OCI-LY7 (cell line): ENCODE results near the gene C10orf53. TPM values are rescaled to one million over a fixed set of nuclear protein-coding genes. Genes with fewer than 3 reads are reported as not detected.

Source experiments
- BruUV-seq: library from RNA; stranded (reverse); fragments of 400-500 nt; replicated peaks from 2 replicates; lab custom pipeline; 2021; lab: Mats Ljungman, UMichigan
- CTCF ChIA-PET: fragments of 300-600 bp; sonication (Branson Sonifier 250); formaldehyde crosslinking; loops from one replicate; lab custom pipeline; 2022; ENCODE audit warnings: antibody characterized with exemption; ENCODE audit not compliant: unreplicated experiment; lab: Charles Lee
- POLR2A ChIA-PET: fragments of 300-600 bp; sonication (Branson Sonifier 250); formaldehyde crosslinking; loops from one replicate; lab custom pipeline; 2022; ENCODE audit warnings: antibody characterized with exemption; lab: Charles Lee
- DNase-seq: peaks from one replicate; pipeline ENCODE4 v3.0.0-alpha.2; 2015; ENCODE audit warnings: low spot score
- H2AFZ ChIP-seq: fragments of 200-600 bp; sonication (generic), shearing (Covaris generic); 2 replicates; pipeline ENCODE4 v1.6.1; 2014; ENCODE audit warnings: mild to moderate bottlenecking, antibody characterized with exemption, low read length, moderate library complexity
- H3K27ac ChIP-seq: fragments of 200-600 bp; sonication (generic); 2 replicates; pipeline ENCODE4 v1.5.1; 2014; ENCODE audit warnings: mixed run types, low read depth, mild to moderate bottlenecking, moderate library complexity, low read length, inconsistent platforms; ENCODE audit not compliant: poor library complexity, severe bottlenecking
- H3K36me3 ChIP-seq: fragments of 200-600 bp; sonication (generic); 2 replicates; pipeline ENCODE4 v1.6.1; 2014; ENCODE audit warnings: mild to moderate bottlenecking, antibody characterized with exemption, low read length, moderate library complexity, mixed read lengths; ENCODE audit not compliant: insufficient read depth
- H3K4me1 ChIP-seq: fragments of 200-600 bp; sonication (generic); 2 replicates; pipeline ENCODE4 v1.5.1; 2014; ENCODE audit warnings: mild to moderate bottlenecking, low read length; ENCODE audit not compliant: insufficient read depth, poor library complexity, severe bottlenecking
- H3K4me2 ChIP-seq: fragments of 200-600 bp; sonication (generic); 2 replicates; pipeline ENCODE4 v1.6.1; 2014; ENCODE audit warnings: mild to moderate bottlenecking, low read length
- H3K4me3 ChIP-seq: fragments of 200-600 bp; sonication (generic); 2 replicates; pipeline ENCODE4 v1.5.1; 2014; ENCODE audit warnings: mild to moderate bottlenecking, low read depth, low read length; ENCODE audit not compliant: poor library complexity, severe bottlenecking
- H3K79me2 ChIP-seq: fragments of 200-600 bp; sonication (generic); 2 replicates; pipeline ENCODE4 v1.6.1; 2016; ENCODE audit warnings: low read depth, mild to moderate bottlenecking, low read length, moderate library complexity, mixed read lengths; ENCODE audit not compliant: insufficient read depth
- H3K9me2 ChIP-seq: fragments of 200-600 bp; sonication (generic); 2 replicates; pipeline ENCODE4 v1.6.1; 2016; ENCODE audit warnings: mild to moderate bottlenecking, low read length, mixed read lengths; ENCODE audit not compliant: insufficient read depth
- H3K9me3 ChIP-seq: fragments of 200-600 bp; sonication (generic); 2 replicates; pipeline ENCODE4 v1.6.1; 2014; ENCODE audit warnings: mild to moderate bottlenecking, mixed run types, low read length, mixed read lengths
- H4K20me1 ChIP-seq: fragments of 200-600 bp; sonication (generic); 2 replicates; pipeline ENCODE4 v1.6.1; 2014; ENCODE audit warnings: mild to moderate bottlenecking, antibody characterized with exemption, low read length, moderate library complexity, mixed read lengths; ENCODE audit not compliant: insufficient read depth
- EZH2phosphoT487 ChIP-seq: fragments of 200-600 bp; sonication (generic); IDR thresholded peaks from 2 replicates; pipeline ENCODE4 v1.6.1; 2018; ENCODE audit warnings: low read depth, borderline replicate concordance, mild to moderate bottlenecking, mixed run types, antibody characterized with exemption, low read length, moderate library complexity, mixed read lengths
- intact Hi-C: fragments of 100-400 bp; cut with micrococcal nuclease; formaldehyde crosslinking; loops from one replicate; pipeline ENCODE4 v1.10.0; 2022; ENCODE audit not compliant: unreplicated experiment
- total RNA-seq, 2 experiments: library from RNA; depleted of rRNA in 1 of 2; stranded (reverse); fragments of >200 nt in 1 of 2; shearing (Covaris generic) in 1 of 2; gene quantifications; 2 replicates each; pipeline ENCODE4 v1.2.3, GENCODE V29; 2014 to 2022
- TF ChIP-seq, protein P1 (sequence below): fragments of 200-600 bp; sonication (generic); conservative IDR thresholded peaks from 2 replicates; pipeline ENCODE4 v1.5.1; 2014; ENCODE audit warnings: mild to moderate bottlenecking, antibody characterized with exemption, low read length, moderate library complexity, mixed read lengths

C10orf53 gene
- total RNA-seq, 2 experiments from 2014 or later = not detected

DNA sequence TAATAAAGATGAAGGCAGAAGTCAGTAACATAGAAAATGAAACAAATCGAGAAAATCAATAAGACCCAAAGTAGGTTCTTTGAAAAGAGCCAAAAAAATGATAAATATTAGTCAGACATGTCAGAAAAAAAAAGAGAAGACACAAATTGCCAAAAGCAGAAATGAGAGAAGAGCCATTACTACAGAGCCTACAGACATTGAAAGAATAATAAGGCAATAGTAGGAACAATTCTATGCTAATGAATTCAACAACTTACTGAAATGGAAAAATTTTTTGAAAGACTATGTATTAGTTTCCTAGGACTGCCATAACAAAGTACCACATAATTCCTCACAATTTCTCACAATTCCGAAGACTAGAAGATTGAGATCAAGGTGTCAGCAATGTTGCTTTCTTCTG, 47.1 kb downstream of the C10orf53 start:
- Histone ChIP-seq H3K9me3 (no peaks in the 10 kb centered on the region), H3K4me1 (no peaks in the 10 kb centered on the region), H4K20me1 (no peaks in the 10 kb centered on the region), H3K4me2 (no peak overlapping the region), H3K9me2 (no peaks in the 10 kb centered on the region), H3K27ac (no peak overlapping the region), H2AFZ (no peak overlapping the region), H3K4me3 (no peak overlapping the region), H3K79me2 (no peaks in the 10 kb centered on the region), H3K36me3 (no peaks in the 10 kb centered on the region)
- no peak for DNase-seq
- POLR2A ChIA-PET = no interaction called here
- CTCF ChIA-PET = no interaction called here
- no peak for TF ChIP-seq EZH2phosphoT487
- TF ChIP-seq, protein P1, sequence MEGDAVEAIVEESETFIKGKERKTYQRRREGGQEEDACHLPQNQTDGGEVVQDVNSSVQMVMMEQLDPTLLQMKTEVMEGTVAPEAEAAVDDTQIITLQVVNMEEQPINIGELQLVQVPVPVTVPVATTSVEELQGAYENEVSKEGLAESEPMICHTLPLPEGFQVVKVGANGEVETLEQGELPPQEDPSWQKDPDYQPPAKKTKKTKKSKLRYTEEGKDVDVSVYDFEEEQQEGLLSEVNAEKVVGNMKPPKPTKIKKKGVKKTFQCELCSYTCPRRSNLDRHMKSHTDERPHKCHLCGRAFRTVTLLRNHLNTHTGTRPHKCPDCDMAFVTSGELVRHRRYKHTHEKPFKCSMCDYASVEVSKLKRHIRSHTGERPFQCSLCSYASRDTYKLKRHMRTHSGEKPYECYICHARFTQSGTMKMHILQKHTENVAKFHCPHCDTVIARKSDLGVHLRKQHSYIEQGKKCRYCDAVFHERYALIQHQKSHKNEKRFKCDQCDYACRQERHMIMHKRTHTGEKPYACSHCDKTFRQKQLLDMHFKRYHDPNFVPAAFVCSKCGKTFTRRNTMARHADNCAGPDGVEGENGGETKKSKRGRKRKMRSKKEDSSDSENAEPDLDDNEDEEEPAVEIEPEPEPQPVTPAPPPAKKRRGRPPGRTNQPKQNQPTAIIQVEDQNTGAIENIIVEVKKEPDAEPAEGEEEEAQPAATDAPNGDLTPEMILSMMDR = no peak
- BruUV-seq = no TSS peak
- intact Hi-C loops = no loop called here

DNA sequence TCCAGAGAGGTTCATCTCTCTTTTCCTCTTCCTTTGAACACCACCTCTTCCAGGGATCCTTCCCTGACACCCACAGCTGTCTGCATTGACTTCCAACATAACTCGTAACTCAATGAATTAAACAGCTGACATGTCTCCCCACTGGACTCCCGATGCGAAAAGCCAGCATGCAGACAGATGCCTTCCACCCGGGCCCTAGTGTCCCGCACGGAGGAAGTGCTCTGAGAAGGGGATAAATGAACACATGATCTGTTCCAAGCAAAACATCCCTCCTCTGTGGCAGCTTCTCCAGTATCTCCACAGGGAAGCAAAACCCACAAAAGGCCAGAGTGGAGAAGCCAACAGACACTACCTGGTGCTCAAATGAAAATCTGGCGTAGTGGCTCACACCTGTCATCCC, 54.4 kb downstream of the C10orf53 start:
- Histone ChIP-seq H3K79me2 (no peaks in the 10 kb centered on the region), H3K27ac (no peak overlapping the region), H3K36me3 (no peaks in the 10 kb centered on the region), H3K4me2 (no peak overlapping the region), H2AFZ (no peak overlapping the region), H3K9me2 (no peaks in the 10 kb centered on the region), H3K4me1 (no peaks in the 10 kb centered on the region), H3K9me3 (no peaks in the 10 kb centered on the region), H3K4me3 (no peak overlapping the region), H4K20me1 (no peaks in the 10 kb centered on the region)
- intact Hi-C loops = no loop called here
- no peak for TF ChIP-seq EZH2phosphoT487
- TF ChIP-seq, protein P1 = no peak
- ChIA-PET CTCF (no interaction called here), POLR2A (no interaction called here)
- no peak for DNase-seq
- BruUV-seq = no TSS peak

DNA sequence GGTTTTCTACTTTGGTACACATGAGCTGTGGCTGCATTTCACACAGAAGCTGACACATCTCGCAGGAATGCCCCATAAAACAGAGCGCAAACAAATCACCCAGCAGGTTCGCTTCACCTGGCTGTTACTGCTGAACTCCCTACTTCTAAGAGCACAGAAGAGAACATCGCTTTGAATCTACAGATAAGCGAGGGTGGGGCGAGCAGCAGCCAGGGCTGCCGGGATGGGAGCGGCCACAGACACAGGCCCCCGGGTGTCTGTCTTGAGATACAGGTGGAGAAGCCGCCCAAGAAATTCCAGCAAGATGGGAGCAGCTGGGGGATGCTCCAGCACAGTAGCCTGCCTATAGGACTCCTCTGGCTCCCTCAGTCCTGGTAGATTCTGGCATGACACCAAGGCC, 55.2 kb downstream of the C10orf53 start:
- Histone ChIP-seq H3K4me1 (no peaks in the 10 kb centered on the region), H4K20me1 (no peaks in the 10 kb centered on the region), H2AFZ (no peak overlapping the region), H3K4me3 (no peak overlapping the region), H3K27ac (no peak overlapping the region), H3K79me2 (no peaks in the 10 kb centered on the region), H3K4me2 (no peak overlapping the region), H3K9me2 (no peaks in the 10 kb centered on the region), H3K36me3 (no peaks in the 10 kb centered on the region), H3K9me3 (no peaks in the 10 kb centered on the region)
- ChIA-PET POLR2A (no interaction called here), CTCF (no interaction called here)
- DNase-seq = no peak
- BruUV-seq = no TSS peak
- TF ChIP-seq EZH2phosphoT487 = no peak
- TF ChIP-seq, protein P1 = no peak
- intact Hi-C loops = no loop called here
